Measurements from ENCODE around the gene DPEP3.

DPEP3 gene

GRCh38 chr16:67968400-67969253, 11.7 kb downstream of the DPEP3 start, which contains the start of gene SLC12A4:
TSS of gene SLC12A4 (minus strand) at chr16:67968637. CDS start at chr16:67968553, 84 bp downstream.
- H4K20me1 ChIP-seq: peaks cover 36% of the 10 kb centered on the region; the same call in 1 of the 2 replicates
- peaks cover 49% of the 10 kb centered on the region for H3K4me1 ChIP-seq
- H3K4me2 ChIP-seq: peak within 1 kb of the TSS; percentile 97
- TF ChIP-seq Cebpa-rat (IDR thresholded peaks at IDR 0.05): no peak
- H3K9me3 ChIP-seq: no peaks in the 10 kb centered on the region
- H3K9ac ChIP-seq: peak within 1 kb of the TSS; percentile 84
- H3K36me3 ChIP-seq: peaks cover 4% of the 10 kb centered on the region; the same call in 1 of the 2 replicates
- H3K27me3 ChIP-seq: no peaks in the 10 kb centered on the region
- peak within 1 kb of the TSS; percentile 83 for H3K4me3 ChIP-seq
- H3K27ac ChIP-seq: peak within 1 kb of the TSS; percentile 82

- H3K4me3 ChIP-seq: peak overlapping the region; percentile 83
- H3K27me3 ChIP-seq: no peaks in the 10 kb centered on the region
- peaks cover 36% of the 10 kb centered on the region; the same call in 1 of the 2 replicates for H4K20me1 ChIP-seq
- peak overlapping the region; percentile 97 for H3K4me2 ChIP-seq
- peaks cover 49% of the 10 kb centered on the region for H3K4me1 ChIP-seq
- peak overlapping the region; percentile 82 for H3K27ac ChIP-seq
- H3K9me3 ChIP-seq: no peaks in the 10 kb centered on the region
- peak overlapping the region; percentile 84 for H3K9ac ChIP-seq
- no peak for TF ChIP-seq Cebpa-rat (IDR thresholded peaks at IDR 0.05)
- peaks cover 10% of the 10 kb centered on the region; the same call in 1 of the 2 replicates for H3K36me3 ChIP-seq
Measured at GRCh38 chr16:67967958-67968399, 12.3 kb downstream of the DPEP3 start.

GRCh38 chr16:67967183-67967957, 12.9 kb downstream of the DPEP3 start:
- TF ChIP-seq Cebpa-rat (IDR thresholded peaks at IDR 0.05): no peak
- Histone ChIP-seq H3K9ac (peak overlapping the region; percentile 84), H3K4me3 (peak overlapping the region; percentile 83), H3K27ac (peak overlapping the region; percentile 82), H4K20me1 (peaks cover 36% of the 10 kb centered on the region; the same call in 1 of the 2 replicates), H3K36me3 (peaks cover 16% of the 10 kb centered on the region; the same call in 1 of the 2 replicates), H3K27me3 (no peaks in the 10 kb centered on the region), H3K9me3 (no peaks in the 10 kb centered on the region), H3K4me2 (peak overlapping the region; percentile 97), H3K4me1 (peaks cover 49% of the 10 kb centered on the region)

- Histone ChIP-seq H3K4me1 (peaks cover 53% of the 10 kb centered on the region), H3K4me3 (peak overlapping the region; percentile 83; the same call in 1 of the 2 replicates), H3K9me3 (no peaks in the 10 kb centered on the region), H4K20me1 (peaks cover 36% of the 10 kb centered on the region; the same call in 1 of the 2 replicates), H3K27ac (0 out of 2 replicates have a peak overlapping the region, but pooled peaks have one; percentile 9), H3K27me3 (no peaks in the 10 kb centered on the region), H3K4me2 (peak overlapping the region; percentile 97), H3K9ac (0 out of 2 replicates have a peak overlapping the region, but pooled peaks have one; percentile 84), H3K36me3 (peaks cover 23% of the 10 kb centered on the region)
- no peak for TF ChIP-seq Cebpa-rat (IDR thresholded peaks at IDR 0.05)
Measured at GRCh38 chr16:67966549-67967182, 13.6 kb downstream of the DPEP3 start.

GRCh38 chr16:67965668-67966548, 14.4 kb downstream of the DPEP3 start:
- TF ChIP-seq Cebpa-rat (IDR thresholded peaks at IDR 0.05): no peak
- H3K36me3 ChIP-seq: peaks cover 31% of the 10 kb centered on the region
- H3K4me2 ChIP-seq: peak overlapping the region; percentile 97
- peaks cover 36% of the 10 kb centered on the region; the same call in 1 of the 2 replicates for H4K20me1 ChIP-seq
- no peaks in the 10 kb centered on the region for H3K27me3 ChIP-seq
- H3K27ac ChIP-seq: 0 out of 2 replicates have a peak overlapping the region, but pooled peaks have one; percentile 9
- no peaks in the 10 kb centered on the region for H3K9me3 ChIP-seq
- no peak overlapping the region for H3K9ac ChIP-seq
- peaks cover 57% of the 10 kb centered on the region for H3K4me1 ChIP-seq
- no peak overlapping the region for H3K4me3 ChIP-seq

GRCh38 chr16:67964477-67965131, 15.7 kb downstream of the DPEP3 start:
- H3K4me1 ChIP-seq: peaks cover 57% of the 10 kb centered on the region
- no peaks in the 10 kb centered on the region for H3K9me3 ChIP-seq
- no peak overlapping the region for H3K4me3 ChIP-seq
- no peaks in the 10 kb centered on the region for H3K27me3 ChIP-seq
- no peak for TF ChIP-seq Cebpa-rat (IDR thresholded peaks at IDR 0.05)
- H3K9ac ChIP-seq: no peak overlapping the region
- H3K36me3 ChIP-seq: peaks cover 44% of the 10 kb centered on the region
- no peak overlapping the region for H3K27ac ChIP-seq
- H3K4me2 ChIP-seq: peak overlapping the region; percentile 97
- peaks cover 36% of the 10 kb centered on the region; the same call in 1 of the 2 replicates for H4K20me1 ChIP-seq

GRCh38 chr16:67963662-67964321, 16.5 kb downstream of the DPEP3 start:
- TF ChIP-seq Cebpa-rat (IDR thresholded peaks at IDR 0.05): no peak
- H3K4me2 ChIP-seq: no peak overlapping the region
- peaks cover 52% of the 10 kb centered on the region for H3K36me3 ChIP-seq

More at GRCh38 chr16:67963662-67964321, 16.5 kb downstream of the DPEP3 start:
- no peak overlapping the region for H3K27ac ChIP-seq
- peaks cover 51% of the 10 kb centered on the region for H3K4me1 ChIP-seq
- no peak overlapping the region for H3K9ac ChIP-seq
- H3K27me3 ChIP-seq: no peaks in the 10 kb centered on the region
- H3K9me3 ChIP-seq: no peaks in the 10 kb centered on the region
- H4K20me1 ChIP-seq: peaks cover 36% of the 10 kb centered on the region; the same call in 1 of the 2 replicates
- no peak overlapping the region for H3K4me3 ChIP-seq
